SK-N-SH treated with all-trans-retinoic acid at 6 μM for 48 hours (cell line): Measurements from ENCODE around the gene TAF3.

Experiments
- ATAC-seq: fragments of 200-7000 bp; cut with Tn5 transposase; 3 replicates; pipeline ENCODE4 v1.9.1; 2020; ENCODE audit warnings: mild to moderate bottlenecking, moderate library complexity
- ARNTL ChIP-seq: fragments of 450-650 bp; formaldehyde crosslinking; IDR thresholded peaks from 2 replicates; pipeline ENCODE4 v1.5.0; 2020; ENCODE audit warnings: low read depth, mild to moderate bottlenecking, moderate library complexity, borderline replicate concordance
- BACH2 ChIP-seq: fragments of 250-450 bp; sonication (Bioruptor Pico); IDR thresholded peaks from 2 replicates; pipeline ENCODE4 v1.9.0; 2021; ENCODE audit warnings: mild to moderate bottlenecking, borderline replicate concordance
- CSDC2 ChIP-seq: fragments of 250-450 bp; sonication (Bioruptor Pico); IDR thresholded peaks from 2 replicates; pipeline ENCODE4 v1.5.0; 2020; ENCODE audit warnings: mild to moderate bottlenecking, moderate library complexity
- ESRRG ChIP-seq: fragments of 250-450 bp; sonication (Bioruptor Pico); IDR thresholded peaks from 2 replicates; pipeline ENCODE4 v1.6.1; 2021; ENCODE audit warnings: mild to moderate bottlenecking
- GLIS3 ChIP-seq: fragments of 250-450 bp; sonication (Bioruptor Pico); IDR thresholded peaks from 2 replicates; pipeline ENCODE4 v1.5.0; 2020; ENCODE audit warnings: mild to moderate bottlenecking, moderate library complexity
- ISL1 ChIP-seq: fragments of 250-450 bp; sonication (Bioruptor Pico); IDR thresholded peaks from 2 replicates; pipeline ENCODE4 v2.1.2; 2022; ENCODE audit warnings: mild to moderate bottlenecking, moderate library complexity
- OSR1 ChIP-seq: fragments of 250-450 bp; sonication (Bioruptor Pico); IDR thresholded peaks from 2 replicates; pipeline ENCODE4 v1.8.0; 2022; ENCODE audit warnings: moderate library complexity, mild to moderate bottlenecking, inconsistent platforms
- PPARA ChIP-seq: fragments of 250-450 bp; sonication (Bioruptor Pico); IDR thresholded peaks from 2 replicates; pipeline ENCODE4 v1.5.0; 2020; ENCODE audit warnings: mild to moderate bottlenecking, borderline replicate concordance
- RARB ChIP-seq: fragments of 250-450 bp; sonication (Bioruptor Pico); IDR thresholded peaks from 2 replicates; pipeline ENCODE4 v1.8.0; 2021; ENCODE audit warnings: mild to moderate bottlenecking, moderate library complexity
- SNAI2 ChIP-seq: fragments of 250-450 bp; sonication (Bioruptor Pico); IDR thresholded peaks from 2 replicates; pipeline ENCODE4 v1.5.0; 2020; ENCODE audit warnings: mild to moderate bottlenecking, moderate library complexity
- TCF4 ChIP-seq: fragments of 250-450 bp; sonication (Bioruptor Pico); IDR thresholded peaks from 2 replicates; pipeline ENCODE4 v1.8.0; 2021; ENCODE audit warnings: mild to moderate bottlenecking, moderate library complexity, borderline replicate concordance
- ZC3H10 ChIP-seq: fragments of 250-450 bp; sonication (Bioruptor Pico); IDR thresholded peaks from 2 replicates; pipeline ENCODE4 v1.5.1; 2021; ENCODE audit warnings: mild to moderate bottlenecking, moderate library complexity
- ZFP3 ChIP-seq: fragments of 250-450 bp; sonication (Bioruptor Pico); IDR thresholded peaks from 2 replicates; pipeline ENCODE4 v1.5.0; 2020; ENCODE audit warnings: mild to moderate bottlenecking, moderate library complexity
- ZFP30 ChIP-seq: fragments of 450-650 bp; formaldehyde crosslinking; IDR thresholded peaks from 2 replicates; pipeline ENCODE4 v1.5.0; 2022; ENCODE audit warnings: mild to moderate bottlenecking, moderate library complexity
- ZNF565 ChIP-seq: fragments of 450-650 bp; formaldehyde crosslinking; conservative IDR thresholded peaks from 2 replicates; pipeline ENCODE4 v1.5.0; 2020; ENCODE audit warnings: low read depth, mild to moderate bottlenecking, moderate library complexity
- ZNF70 ChIP-seq: fragments of 450-650 bp; formaldehyde crosslinking; IDR thresholded peaks from 2 replicates; pipeline ENCODE4 v1.5.0; 2020; ENCODE audit warnings: mild to moderate bottlenecking, moderate library complexity
- ZNF8 ChIP-seq: fragments of 450-650 bp; formaldehyde crosslinking; IDR thresholded peaks from 2 replicates; pipeline ENCODE4 v1.5.0; 2020; ENCODE audit warnings: mild to moderate bottlenecking, moderate library complexity
- TF ChIP-seq, protein P1 (sequence below): fragments of 250-450 bp; sonication (Bioruptor Pico); IDR thresholded peaks from 2 replicates; pipeline ENCODE4 v1.5.0; 2020; ENCODE audit warnings: mild to moderate bottlenecking, moderate library complexity
- TF ChIP-seq, protein P2 (sequence below): fragments of 250-450 bp; sonication (Bioruptor Pico); IDR thresholded peaks from 2 replicates; pipeline ENCODE4 v1.8.0; 2020; ENCODE audit warnings: mild to moderate bottlenecking, moderate library complexity, borderline replicate concordance
- TF ChIP-seq, protein P3 (sequence below): fragments of 250-450 bp; sonication (Bioruptor Pico); IDR thresholded peaks from 2 replicates; pipeline ENCODE4 v1.5.1; 2021; ENCODE audit warnings: mild to moderate bottlenecking, moderate library complexity
- TF ChIP-seq, protein P4 (sequence below): fragments of 250-450 bp; sonication (Bioruptor Pico); IDR thresholded peaks from 2 replicates; pipeline ENCODE4 v1.5.1; 2020; ENCODE audit warnings: low read depth, mild to moderate bottlenecking, moderate library complexity

Gene TAF3

DNA sequence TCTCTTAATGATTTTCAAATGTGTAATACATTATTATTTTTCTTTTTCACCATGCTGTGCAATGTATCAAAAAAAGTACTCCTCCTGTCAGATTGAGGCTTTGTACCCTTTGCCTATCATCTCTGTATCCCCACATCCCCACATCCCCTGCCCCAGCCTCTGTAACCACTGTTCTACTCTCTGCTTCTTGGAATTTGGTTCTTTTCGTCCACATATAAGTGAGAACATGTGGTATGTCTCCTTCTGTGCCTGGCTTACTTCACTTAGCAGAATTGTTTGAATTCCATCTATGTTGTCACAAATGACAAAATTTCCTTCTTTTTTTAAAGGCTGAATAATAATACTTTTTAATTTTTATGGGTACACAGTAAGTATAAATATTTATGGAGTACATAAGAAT lies 13.8 kb downstream of the TAF3 start (continued):
- TF ChIP-seq, protein P1, sequence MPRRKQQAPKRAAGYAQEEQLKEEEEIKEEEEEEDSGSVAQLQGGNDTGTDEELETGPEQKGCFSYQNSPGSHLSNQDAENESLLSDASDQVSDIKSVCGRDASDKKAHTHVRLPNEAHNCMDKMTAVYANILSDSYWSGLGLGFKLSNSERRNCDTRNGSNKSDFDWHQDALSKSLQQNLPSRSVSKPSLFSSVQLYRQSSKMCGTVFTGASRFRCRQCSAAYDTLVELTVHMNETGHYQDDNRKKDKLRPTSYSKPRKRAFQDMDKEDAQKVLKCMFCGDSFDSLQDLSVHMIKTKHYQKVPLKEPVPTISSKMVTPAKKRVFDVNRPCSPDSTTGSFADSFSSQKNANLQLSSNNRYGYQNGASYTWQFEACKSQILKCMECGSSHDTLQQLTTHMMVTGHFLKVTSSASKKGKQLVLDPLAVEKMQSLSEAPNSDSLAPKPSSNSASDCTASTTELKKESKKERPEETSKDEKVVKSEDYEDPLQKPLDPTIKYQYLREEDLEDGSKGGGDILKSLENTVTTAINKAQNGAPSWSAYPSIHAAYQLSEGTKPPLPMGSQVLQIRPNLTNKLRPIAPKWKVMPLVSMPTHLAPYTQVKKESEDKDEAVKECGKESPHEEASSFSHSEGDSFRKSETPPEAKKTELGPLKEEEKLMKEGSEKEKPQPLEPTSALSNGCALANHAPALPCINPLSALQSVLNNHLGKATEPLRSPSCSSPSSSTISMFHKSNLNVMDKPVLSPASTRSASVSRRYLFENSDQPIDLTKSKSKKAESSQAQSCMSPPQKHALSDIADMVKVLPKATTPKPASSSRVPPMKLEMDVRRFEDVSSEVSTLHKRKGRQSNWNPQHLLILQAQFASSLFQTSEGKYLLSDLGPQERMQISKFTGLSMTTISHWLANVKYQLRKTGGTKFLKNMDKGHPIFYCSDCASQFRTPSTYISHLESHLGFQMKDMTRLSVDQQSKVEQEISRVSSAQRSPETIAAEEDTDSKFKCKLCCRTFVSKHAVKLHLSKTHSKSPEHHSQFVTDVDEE: no peak
- TF ChIP-seq TCF4 (no peak), ZNF70 (CRISPR knock-in tag) (no peak)

DNA sequence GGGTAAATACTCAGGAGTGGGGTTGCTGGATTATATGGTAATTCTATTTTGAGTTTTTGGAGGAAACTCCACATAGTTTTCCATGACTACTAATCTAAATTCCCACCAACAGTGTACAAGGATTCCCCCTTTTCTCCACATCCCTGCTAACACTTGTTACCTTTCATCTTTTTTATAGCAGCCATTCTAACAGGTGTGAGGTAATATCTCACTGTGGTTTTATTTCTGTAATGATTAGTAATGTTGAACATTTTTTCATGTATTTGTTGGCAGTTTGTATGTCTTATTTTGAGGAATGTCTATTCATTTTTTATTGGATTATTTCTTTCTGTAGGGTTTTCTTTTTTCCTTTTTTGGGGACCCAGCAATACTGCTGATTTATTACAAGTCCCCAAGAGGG lies 14.9 kb downstream of the TAF3 start:
- TF ChIP-seq, protein P2, sequence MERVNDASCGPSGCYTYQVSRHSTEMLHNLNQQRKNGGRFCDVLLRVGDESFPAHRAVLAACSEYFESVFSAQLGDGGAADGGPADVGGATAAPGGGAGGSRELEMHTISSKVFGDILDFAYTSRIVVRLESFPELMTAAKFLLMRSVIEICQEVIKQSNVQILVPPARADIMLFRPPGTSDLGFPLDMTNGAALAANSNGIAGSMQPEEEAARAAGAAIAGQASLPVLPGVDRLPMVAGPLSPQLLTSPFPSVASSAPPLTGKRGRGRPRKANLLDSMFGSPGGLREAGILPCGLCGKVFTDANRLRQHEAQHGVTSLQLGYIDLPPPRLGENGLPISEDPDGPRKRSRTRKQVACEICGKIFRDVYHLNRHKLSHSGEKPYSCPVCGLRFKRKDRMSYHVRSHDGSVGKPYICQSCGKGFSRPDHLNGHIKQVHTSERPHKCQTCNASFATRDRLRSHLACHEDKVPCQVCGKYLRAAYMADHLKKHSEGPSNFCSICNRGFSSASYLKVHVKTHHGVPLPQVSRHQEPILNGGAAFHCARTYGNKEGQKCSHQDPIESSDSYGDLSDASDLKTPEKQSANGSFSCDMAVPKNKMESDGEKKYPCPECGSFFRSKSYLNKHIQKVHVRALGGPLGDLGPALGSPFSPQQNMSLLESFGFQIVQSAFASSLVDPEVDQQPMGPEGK (CRISPR knock-in tag): no peak
- TF ChIP-seq RARB (CRISPR knock-in tag): no peak
- TF ChIP-seq ISL1 (CRISPR knock-in tag): no peak
- TF ChIP-seq GLIS3 (CRISPR knock-in tag): no peak
- TF ChIP-seq ZNF565 (CRISPR knock-in tag): no peak
- TF ChIP-seq ARNTL: no peak
- TF ChIP-seq, protein P1: no peak
- no peak for TF ChIP-seq ZNF8
- TF ChIP-seq ZC3H10 (CRISPR knock-in tag): no peak
- no peak for TF ChIP-seq ZFP30 (CRISPR knock-in tag)
- no peak for TF ChIP-seq TCF4
- TF ChIP-seq, protein P3, sequence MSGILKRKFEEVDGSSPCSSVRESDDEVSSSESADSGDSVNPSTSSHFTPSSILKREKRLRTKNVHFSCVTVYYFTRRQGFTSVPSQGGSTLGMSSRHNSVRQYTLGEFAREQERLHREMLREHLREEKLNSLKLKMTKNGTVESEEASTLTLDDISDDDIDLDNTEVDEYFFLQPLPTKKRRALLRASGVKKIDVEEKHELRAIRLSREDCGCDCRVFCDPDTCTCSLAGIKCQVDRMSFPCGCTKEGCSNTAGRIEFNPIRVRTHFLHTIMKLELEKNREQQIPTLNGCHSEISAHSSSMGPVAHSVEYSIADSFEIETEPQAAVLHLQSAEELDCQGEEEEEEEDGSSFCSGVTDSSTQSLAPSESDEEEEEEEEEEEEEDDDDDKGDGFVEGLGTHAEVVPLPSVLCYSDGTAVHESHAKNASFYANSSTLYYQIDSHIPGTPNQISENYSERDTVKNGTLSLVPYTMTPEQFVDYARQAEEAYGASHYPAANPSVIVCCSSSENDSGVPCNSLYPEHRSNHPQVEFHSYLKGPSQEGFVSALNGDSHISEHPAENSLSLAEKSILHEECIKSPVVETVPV: no peak
- no peak for TF ChIP-seq CSDC2 (CRISPR knock-in tag)
- no peak for TF ChIP-seq OSR1 (CRISPR knock-in tag)
- TF ChIP-seq, protein P4, sequence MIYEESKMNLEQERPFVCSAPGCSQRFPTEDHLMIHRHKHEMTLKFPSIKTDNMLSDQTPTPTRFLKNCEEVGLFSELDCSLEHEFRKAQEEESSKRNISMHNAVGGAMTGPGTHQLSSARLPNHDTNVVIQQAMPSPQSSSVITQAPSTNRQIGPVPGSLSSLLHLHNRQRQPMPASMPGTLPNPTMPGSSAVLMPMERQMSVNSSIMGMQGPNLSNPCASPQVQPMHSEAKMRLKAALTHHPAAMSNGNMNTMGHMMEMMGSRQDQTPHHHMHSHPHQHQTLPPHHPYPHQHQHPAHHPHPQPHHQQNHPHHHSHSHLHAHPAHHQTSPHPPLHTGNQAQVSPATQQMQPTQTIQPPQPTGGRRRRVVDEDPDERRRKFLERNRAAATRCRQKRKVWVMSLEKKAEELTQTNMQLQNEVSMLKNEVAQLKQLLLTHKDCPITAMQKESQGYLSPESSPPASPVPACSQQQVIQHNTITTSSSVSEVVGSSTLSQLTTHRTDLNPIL: no peak
- ATAC-seq: no peak

DNA sequence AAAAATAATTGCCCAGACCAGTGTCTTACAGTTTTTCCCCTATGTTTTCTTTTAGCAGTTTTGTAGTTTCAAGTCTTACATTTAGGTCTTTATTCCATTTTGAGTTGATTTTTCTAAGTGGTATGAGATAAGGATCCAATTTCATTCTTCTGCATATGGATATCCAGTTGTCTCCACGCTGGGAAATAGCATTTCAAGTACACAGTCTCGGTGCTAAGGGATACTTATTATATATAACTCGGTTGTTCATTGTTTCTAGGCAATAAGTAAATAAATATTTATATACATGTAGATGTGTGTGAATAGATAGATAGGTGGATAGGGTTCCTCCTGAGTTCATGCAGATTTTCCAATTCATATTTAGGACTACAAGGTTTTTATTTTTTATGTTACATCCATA lies 16.0 kb downstream of the TAF3 start:
- TF ChIP-seq ZNF8 (no peak), ISL1 (CRISPR knock-in tag) (no peak), ZFP30 (CRISPR knock-in tag) (no peak), ZNF70 (CRISPR knock-in tag) (no peak), ARNTL (no peak), BACH2 (CRISPR knock-in tag) (no peak), ZFP3 (no peak), PPARA (CRISPR knock-in tag) (no peak), GLIS3 (CRISPR knock-in tag) (no peak), ZNF565 (CRISPR knock-in tag) (no peak), CSDC2 (CRISPR knock-in tag) (no peak), ESRRG (no peak), SNAI2 (CRISPR knock-in tag) (no peak), ZC3H10 (CRISPR knock-in tag) (no peak), TCF4 (no peak)
- TF ChIP-seq, protein P4: no peak
- TF ChIP-seq, protein P2 (CRISPR knock-in tag): no peak
- TF ChIP-seq, protein P3: no peak
- no peak for ATAC-seq
